Activated CD8-positive, alpha-beta memory T cell treated with anti-CD3 and anti-CD28 coated beads, Interleukin-2, amount 50 U/mL, for 4 hours (primary cell): ENCODE results near the gene ZNF488.

ENCODE experiments used
- DNase-seq: peaks from one replicate; pipeline ENCODE4 v3.0.0-alpha.2; 2020

ZNF488 gene

DNA sequence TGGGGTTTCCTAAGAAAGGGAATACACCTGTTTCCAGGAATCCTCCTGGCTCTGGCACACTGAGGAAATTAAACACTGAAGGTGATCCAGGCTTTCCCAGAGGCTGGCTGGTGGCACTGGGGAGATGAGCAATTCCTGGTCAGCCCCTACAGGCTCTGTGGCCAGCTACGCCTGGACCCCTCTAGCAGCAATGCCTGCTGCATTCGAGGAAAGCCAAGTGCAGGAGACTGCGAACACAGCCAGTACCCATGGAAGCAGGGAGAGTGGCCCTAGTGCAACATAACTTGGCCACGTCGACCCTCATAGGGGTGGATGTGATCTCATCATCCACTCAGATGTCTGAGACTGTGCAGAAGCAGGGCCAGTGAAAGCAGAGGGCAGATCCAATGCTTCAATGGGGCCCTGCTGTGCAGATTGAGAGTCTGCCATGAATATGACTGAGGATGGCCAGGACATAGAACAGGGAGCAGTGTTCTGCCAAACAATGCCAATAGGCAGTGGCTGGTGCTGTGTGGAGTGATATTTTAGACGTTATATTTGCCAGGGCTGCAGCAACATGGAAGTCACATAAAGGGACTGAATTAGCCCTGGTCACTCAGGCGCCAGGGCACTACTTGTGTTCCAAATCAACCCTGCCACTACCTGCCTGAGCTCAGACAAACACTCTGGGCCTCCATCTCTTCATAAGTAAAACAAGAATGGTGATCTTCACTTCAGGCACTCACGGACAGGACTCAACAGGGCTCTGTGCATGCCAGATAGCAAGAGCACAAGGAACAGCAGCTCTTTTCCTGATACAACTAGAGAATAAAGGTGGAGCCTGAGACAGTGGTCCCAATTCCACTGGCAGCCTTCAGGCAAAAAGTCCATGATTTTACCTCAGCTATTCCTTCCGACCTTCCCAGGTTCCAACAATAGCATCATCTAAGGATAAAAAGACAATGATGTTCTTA, 2.4 kb downstream of the ZNF488 start:
- DNase-seq: no peak

GRCh38 chr10:47381103-47381395, 3.0 kb downstream of the ZNF488 start:
- no peak for DNase-seq

DNA sequence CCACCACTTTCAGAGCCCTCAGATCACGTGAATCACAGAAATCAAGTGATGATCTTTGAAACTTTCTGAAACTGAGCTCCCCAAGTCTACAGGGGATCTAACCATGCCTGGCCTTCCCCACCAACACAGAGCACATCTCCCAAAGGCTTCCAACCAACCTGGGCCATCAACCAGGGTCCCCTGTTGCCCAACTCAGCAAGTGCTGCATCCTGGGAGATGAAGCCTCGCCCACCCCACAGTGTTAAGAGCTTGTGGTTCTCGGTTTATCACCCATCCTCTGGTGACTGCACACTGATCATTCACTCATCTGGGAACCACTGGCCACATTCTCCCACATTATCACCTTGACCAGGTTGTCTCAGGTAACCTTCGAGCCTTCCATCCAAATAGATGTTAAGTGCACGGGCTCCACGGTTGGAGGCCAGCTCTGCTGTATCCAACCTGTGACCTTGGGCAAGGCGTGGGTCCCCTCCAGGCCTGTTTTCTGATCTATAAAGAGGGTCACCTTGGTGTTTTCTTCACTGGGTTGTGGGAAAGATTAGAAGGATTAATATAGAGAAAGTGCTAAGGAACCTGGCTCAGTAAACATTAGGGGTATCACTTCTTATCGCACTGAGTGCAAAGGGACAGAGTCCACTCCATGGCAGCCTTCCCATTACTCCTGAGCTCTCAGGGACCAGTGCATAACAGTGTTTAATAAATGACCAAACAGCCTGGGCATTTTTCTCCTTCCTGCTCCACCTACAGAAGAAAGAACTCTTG, 3.6 kb downstream of the ZNF488 start:
- no peak for DNase-seq

DNA sequence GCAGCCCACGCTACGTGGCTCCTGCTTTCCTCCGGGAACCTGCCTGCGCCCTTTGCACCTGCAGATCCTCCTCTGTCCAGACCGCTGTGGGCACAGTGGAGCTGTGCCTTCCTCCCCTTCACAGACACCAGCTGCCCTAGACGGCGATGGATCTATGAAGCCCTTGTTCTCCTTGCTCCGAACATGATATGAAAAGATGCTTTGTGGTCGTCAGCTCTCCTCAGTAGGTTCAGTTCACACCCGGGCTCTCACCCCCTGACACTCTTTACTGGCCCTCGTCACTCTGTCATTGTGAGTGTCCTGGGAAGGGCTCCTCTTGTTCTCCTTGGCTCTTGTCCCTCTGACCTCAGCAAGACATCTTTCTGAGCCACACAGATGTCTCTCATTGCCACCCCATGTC, 4.2 kb downstream of the ZNF488 start:
- DNase-seq: no peak

DNA sequence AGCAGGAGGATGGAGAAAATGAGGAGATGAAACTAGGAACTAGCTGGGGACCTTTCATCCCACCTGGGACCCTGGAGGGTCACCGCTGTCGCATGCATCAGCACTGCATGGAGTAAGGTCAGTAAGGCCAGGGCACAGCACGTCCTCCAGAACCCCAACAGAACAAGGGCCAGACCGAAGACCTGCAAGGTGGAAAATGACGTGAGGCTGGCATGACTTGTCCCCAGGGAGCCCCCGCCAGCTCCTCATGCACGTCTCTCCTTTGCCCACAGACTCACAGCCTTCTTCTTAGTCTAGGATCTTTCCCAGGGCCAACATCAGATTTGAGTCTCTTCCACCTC, 4.7 kb downstream of the ZNF488 start:
- no peak for DNase-seq

DNA sequence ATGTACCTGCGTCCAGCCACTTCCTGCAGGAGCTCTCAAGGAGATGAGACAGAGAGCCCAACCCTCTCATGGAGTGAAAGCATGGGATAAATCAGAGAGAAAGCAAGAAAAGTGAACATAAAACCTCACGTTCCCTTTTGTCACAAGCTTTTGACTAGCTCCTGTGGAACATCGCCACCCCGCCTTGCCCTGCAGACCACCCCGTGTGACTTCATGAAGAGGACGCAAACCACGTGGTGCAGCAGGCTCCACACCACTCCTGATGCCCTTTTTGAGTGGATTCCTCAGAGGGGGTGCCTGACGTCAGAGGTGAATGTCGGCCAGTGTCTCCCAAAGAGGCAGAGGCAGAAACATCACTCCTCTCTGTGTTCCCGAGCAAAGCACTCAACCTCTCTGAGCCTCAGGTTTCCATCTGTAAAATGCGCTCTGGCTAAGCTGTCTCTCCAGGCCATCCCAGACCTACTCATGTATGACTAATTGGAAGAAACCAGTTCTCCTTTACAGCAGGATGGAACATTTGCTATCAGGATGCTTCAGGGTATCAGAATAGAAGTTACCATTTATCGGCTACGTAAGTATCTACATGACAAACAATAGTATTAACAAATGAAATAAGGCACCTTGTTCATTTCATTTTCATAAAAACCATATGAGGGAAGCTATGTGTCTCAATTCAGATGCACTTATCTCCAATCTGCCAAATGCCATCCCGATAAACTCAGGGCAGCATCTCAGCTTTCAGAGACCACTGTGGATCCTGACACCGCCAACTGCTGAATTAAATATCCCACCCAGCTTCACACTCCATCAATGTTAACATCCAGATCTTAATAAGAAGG, 5.3 kb downstream of the ZNF488 start:
- DNase-seq: no peak

- DNase-seq: no peak
Observed at GRCh38 chr10:47378183-47378510, 5.9 kb downstream of the ZNF488 start.

DNA sequence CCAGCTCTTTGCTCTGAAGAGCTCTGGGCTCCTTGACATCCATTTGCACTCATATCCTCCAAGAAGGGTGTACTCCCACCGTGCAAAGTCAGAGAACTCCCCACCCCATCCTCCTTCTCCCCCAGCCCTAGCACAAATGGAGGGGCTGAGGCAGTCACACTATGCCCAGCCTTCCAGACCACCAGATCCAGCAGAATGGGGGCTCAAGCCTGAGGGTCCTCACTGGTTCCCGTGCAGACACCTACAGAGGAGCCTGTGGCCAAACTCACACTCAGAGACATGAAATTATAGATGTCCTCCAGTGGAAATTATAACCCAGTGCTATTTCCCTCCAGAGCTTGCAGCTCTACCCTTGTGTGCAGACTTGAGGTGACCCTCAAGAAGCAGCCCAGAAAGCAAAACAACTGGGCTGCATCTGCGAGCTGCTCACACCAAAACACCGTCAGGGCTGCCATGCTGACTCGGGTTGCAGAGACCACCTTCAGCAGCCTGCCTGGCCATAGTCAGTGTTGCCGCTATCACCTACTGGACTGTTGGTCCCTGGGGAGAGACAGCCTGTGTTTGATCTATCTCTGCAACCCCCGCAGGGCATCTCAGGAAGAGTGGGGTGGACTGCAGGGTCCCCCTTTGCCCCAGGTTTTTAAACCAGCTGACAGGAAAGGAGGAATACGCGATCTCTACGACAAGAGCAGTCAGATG, 7.4 kb downstream of the ZNF488 start:
- DNase-seq: no peak

GRCh38 chr10:47374611-47375536, 9.2 kb downstream of the ZNF488 start:
- DNase-seq: no peak

GRCh38 chr10:47372726-47373125, 11.4 kb downstream of the ZNF488 start:
- DNase-seq: no peak

DNA sequence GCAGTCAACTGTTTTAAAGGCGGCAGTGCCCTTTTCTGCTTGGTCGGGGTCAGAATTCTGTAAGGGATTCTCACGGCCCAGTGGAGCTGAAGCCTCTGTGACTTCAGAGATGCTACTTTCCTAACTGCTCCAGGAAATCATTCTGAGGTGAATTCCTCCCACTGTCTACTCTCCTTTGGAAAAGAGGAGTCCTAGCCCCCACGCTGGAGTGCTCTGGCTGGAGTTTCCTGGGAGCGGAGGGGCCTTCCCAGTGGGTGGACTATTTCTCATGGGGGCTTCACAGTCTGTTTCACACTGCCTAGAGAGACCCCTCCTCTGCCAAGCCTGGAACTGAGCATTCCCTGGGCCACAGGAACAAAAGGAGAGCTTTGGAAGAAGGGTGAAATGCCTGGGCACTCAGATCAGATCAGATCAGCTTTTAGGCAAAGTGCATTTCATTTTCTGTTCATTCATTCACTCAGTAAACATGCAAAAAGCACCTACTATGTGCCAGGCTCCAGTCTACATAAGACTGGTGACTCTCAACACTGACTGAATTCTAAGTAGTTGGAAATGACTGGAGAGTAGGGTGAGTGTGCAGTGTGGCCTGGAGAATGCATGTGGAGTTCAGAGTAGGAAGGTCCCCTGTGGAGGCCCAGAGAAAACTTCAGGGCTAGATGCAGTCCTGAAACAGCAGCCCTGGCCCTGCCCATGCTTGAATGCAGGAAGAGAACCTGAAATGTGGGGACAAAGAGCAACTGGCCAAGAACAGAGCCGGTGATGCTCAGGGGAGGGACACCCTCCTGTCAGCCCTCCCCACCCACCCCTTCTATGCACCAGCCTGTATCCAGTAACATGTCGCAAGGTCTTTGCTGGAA, 12.2 kb downstream of the ZNF488 start:
- DNase-seq: no peak

- no peak for DNase-seq
Observed at GRCh38 chr10:47370878-47371277, 13.2 kb downstream of the ZNF488 start.

DNA sequence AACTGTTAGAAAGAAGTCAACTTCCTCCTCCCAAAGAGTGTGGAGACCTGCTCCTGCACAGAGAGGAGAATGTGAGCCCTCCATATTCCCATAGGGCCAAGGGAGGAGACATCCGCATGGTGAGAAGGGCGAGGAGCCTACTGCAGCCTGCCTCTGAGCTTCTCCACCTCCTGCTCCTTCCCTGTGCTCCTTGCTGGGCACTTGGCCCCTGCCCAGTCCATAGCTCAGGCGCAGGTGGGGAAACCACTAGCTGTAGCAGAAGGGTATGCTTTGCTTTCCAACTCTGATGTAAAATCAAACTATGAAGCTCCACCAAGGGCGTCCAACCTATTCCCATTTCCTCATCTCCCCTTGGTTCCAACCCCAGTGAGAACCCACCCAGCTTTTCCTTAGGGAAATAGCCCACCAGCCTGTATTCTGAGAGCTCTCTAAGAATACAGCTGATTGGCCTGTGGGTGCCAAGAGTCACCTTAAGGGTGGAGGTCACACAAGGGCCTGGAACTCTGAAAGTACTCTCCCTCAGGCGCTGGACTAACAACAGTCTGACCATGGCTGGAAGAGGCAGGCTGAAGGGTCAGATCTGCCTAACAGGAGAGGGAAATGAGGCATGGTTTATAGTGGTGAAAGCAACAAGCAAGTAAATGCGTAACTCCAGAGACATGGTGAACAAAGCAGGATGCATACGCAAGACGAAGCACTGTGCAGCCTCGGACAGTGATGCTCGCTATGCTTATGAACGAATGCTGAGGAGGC, 13.9 kb downstream of the ZNF488 start:
- no peak for DNase-seq

- DNase-seq: no peak
Observed at GRCh38 chr10:47369251-47369894, 14.7 kb downstream of the ZNF488 start.

DNA sequence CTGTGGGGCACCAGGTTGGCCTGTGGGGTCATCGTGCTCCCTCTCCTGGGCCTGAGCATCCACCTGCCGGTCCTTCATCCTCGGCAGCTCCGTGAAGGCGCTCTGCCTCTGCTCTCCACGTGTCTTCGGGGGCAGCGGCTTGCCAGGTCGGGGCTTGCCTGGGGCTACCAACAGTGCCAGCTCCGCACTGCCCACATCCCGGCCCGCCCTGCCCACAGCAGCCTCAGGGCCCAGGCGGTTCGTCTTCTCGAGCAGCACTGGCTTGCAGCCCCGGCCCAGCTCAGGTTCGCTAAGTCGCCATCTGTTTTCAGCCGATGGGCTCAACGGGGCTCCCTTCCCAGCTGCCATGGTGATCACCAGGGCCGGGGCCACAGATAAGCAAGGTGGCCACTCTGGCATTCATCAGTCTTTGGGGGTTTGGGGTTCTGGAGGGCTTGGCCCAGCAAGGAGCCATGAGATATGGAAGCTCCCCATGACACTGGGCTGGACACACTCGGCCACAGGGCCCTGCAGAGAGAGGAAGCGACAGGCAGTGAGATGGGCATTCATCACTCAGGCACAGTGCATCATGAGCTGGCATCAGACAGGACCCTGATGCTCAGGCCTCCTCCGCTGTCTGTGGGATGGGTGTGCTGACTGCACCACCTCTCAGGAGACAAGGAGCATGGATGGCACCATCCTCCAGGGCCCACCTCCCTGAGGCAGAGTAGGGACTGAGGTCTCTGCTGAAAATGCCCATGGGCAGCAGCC, 15.5 kb downstream of the ZNF488 start:
- DNase-seq: no peak

- no peak for DNase-seq
Observed at GRCh38 chr10:47367646-47368045, 16.4 kb downstream of the ZNF488 start.

DNA sequence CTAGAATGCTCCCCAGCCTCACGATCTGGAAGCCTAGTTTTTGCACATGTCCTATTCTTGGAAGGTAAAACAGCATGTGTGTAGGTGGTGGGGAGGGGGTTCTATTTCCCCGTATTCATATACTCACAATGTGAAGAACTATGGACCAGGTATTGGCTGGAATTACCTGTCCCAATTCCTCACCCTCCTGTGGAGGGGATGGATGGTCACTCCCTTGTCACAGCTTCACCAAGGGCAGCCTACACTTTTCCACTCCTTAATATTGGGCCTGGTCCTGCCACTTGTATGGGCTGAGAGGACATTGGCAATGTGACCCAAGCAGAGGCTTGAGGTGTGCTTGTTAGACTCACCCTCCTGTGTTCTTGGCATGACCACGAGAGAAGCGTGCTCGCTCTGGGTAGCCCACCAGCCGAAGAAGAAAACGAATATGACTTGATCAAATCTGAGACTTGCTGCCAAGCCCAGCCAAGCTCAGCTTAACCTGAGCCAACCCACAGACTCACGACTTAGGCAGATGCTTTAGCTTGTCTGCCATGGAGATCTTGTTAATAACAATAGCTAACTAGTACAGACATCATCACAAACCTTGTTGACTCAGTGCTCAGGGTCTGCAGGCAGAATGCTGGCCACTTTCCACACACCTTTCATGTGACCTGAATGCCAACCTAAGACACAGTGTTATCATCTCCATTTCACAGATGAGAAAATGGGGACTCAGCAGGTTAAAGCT, 17.2 kb downstream of the ZNF488 start:
- no peak for DNase-seq

- DNase-seq: no peak
Observed at GRCh38 chr10:47366181-47366631, 17.9 kb downstream of the ZNF488 start.
